ENCODE results near the gene BLVRB.
"Not testable (repeated sequence)": the region's sequence is repeated elsewhere in the genome, so short reads cannot be mapped to it uniquely, and the experiment has no call there.

DNA sequence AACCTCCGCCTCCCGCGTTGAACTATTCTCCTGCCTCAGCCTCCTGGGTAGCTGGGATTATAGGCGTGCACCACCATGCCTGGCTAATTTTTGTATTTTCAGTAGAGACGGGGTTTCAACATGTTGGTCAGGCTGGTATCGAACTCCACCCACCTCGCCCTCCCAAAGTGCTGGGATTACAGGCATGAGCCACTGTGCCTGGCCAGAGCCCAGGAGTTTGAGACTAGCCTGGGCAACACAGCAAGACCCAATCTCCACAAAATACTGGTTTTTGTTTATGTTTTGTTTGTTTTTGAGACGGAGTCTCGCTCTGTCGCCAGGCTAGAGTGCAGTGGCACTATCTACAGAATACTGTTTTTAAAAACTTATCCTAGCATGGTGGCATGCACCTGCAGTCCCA lies 35.3 kb downstream of the BLVRB start:
- TF ChIP-seq ZNF274 (IDR thresholded peaks at IDR 0.05; ENCODE audit: low read depth, low read length); YY1 (IDR thresholded peaks at IDR 0.05; ENCODE audit: insufficient read depth, insufficient read length); SUZ12 (IDR thresholded peaks at IDR 0.05; ENCODE audit: extremely low read depth, insufficient read depth, insufficient read length): not testable (repeated sequence)

All from NT2/D1 (cell line).